ENCODE results near the gene RUNX1. TPM values are rescaled to one million over a fixed set of nuclear protein-coding genes. Genes with fewer than 3 reads are reported as not detected.
A peak's percentile ranks its signal among the peaks of the same experiment; 100 is the strongest.

Gene RUNX1
- total and polyA plus RNA-seq, 10 of the 15 experiments (the other 5 are each of a cell fraction or from before 2014, with no cell fraction given) = 0.90 to 15.2 (median 4.1) TPM

DNA sequence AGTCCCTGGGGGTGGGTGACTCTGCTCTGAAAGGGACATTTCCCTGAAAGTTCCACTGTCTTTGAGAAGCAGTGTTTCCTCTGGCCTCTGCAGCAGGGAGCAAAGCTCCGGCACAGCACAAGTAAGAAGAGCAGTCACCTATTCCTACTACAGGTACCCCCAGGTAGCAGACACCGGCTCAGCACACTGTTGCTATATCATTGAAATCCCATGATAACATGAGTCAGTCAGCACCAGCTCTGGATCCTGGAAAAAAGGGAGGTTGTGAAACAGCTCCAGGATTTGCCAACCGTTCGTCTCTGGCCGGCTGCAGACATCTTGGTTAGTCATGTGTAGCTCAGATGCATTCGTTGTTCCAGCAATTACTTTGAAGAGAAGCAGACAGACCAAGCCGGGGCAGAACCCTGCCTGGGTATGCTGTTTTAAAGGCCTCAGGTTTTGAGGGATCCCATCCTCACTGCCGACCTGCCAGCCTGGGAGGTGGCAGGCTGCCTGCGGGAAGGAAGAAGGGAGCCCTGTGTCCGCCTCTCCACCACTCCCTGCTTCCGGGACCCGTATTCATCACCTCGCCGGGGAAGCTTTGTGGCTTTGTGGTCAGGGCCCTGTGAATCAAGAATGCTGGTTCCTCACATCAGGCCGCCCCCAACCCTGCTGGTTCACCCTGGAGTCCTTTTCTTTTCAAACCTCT is 241.1 kb downstream of the RUNX1 start (continued):
- TF ChIP-seq ASH2L (IDR thresholded peaks at IDR 0.05; ENCODE audit: borderline replicate concordance, low read depth) = no peak
- TF ChIP-seq RCOR1 (conservative IDR thresholded peaks at IDR 0.05; ENCODE audit: low read depth, low read length) = no peak
- peak in 1 of 2 experiments; percentile 33; a peak in 2 of 4 replicates for TF ChIP-seq IKZF2 (IDR thresholded peaks at IDR 0.05)
- TF ChIP-seq MTA3 (IDR thresholded peaks at IDR 0.05; ENCODE audit: borderline replicate concordance, low read length) = no peak

DNA sequence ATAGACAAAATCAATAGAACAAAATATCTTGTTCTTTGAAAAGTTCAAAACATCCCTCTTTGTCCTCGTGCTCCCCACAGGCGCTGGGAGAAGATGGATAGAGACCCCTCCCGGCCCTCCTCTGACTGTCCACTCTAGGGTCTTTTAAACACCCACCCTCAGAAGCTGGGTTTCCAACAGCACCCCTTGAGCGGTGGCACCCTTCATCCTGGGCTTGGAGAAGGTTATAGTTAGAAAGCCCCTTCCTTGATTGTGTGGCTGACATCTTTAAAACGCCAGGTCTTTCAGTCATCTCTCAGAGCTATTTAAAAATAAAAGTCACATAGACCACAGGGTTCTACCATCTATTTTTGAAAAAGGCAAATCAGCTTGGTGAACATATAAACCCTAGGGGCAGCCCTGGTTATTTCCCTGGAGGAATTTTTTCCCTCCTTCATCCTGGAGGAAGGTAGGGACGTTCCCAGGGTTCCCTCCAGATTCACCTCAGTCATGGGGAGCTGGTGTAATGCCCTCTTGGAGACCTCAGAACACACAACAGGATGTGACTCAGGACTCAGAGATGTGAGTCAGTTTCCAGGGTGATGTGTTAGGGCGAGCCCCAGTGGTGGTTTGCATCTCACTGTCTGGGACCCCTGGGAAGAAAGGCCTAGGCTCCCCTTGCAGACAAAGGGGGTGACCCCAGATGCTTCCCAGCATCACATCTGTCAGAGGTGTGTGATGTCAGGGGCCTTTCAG is 241.8 kb downstream of the RUNX1 start:
- Histone ChIP-seq H3K27me3 (replicated peaks in 1 of 2; ENCODE audit: control insufficient read depth in 2 of 2, insufficient read depth in 2 of 2, low read length in 1 of 2) (no peaks in the 10 kb centered on the region), H4K20me1 (ENCODE audit: control insufficient read depth, insufficient read depth) (no peaks in the 10 kb centered on the region), H3K9me3 (replicated peaks; ENCODE audit: control insufficient read depth, insufficient read depth, low read length) (no peaks in the 10 kb centered on the region), H3K4me2 (ENCODE audit: control insufficient read depth, insufficient read depth) (no peak overlapping the region), H3K9ac (ENCODE audit: control insufficient read depth, insufficient read depth, low read length) (no peak overlapping the region), H3K79me2 (ENCODE audit: control insufficient read depth, insufficient read depth, low read length) (no peaks in the 10 kb centered on the region), H2AFZ (ENCODE audit: control insufficient read depth, low read depth, low read length) (no peak overlapping the region), H3K36me3 (ENCODE audit: control insufficient read depth in 2 of 2, insufficient read depth in 2 of 2, low read length in 1 of 2) (no peaks in the 10 kb centered on the region), H3K27ac (ENCODE audit: control insufficient read depth, insufficient read depth) (no peak overlapping the region), H3K4me3 (no peak overlapping the region), H3K4me1 (ENCODE audit: control insufficient read depth, insufficient read depth, low read length) (peaks cover 24% of the 10 kb centered on the region)
- SMC1A ChIA-PET (ENCODE audit: uncharacterized antibody, unreplicated experiment) = interaction anchor here (0.6 to 2.4 kb wide), 8 partner anchors 9 to 593 kb away, joined by 3 to 6 read pairs (median 3); no protein-coding TSS in a partner anchor
- WGBS (ENCODE audit: insufficient coverage, insufficient replicate concordance, low lambda C conversion rate, missing lambda C conversion rate) = 52% methylated on average over 7 of the region's 7 CpGs
- in situ Hi-C loops (cut with MboI) = no loop called here
- FAIRE-seq (no peak), ATAC-seq (peak; percentile 85), DNase-seq (ENCODE audit: low read depth, low spot score) (no peak)
- CTCF ChIA-PET = interaction anchor here (0.8 to 1.3 kb wide), 2 partner anchors 83 to 593 kb away, joined by 3 to 4 read pairs; no protein-coding TSS in a partner anchor
- no TSS peak for BruUV-seq (replicated peaks)
- RAD21 ChIA-PET (ENCODE audit: unreplicated experiment) = interaction anchor here (0.7 to 2.1 kb wide), 7 partner anchors 11 to 243 kb away, joined by 3 to 9 read pairs (median 3); no protein-coding TSS in a partner anchor
- intact Hi-C loops (cut with micrococcal nuclease; ENCODE audit: unreplicated experiment) = loop anchor here (5.0 kb wide), 1 partner anchor 60 kb away; no protein-coding TSS in a partner anchor
- POLR2A ChIA-PET = interaction anchor here (0.7 kb wide), 1 partner anchor 81 kb away, joined by 3 read pairs; no protein-coding TSS in a partner anchor
- TF ChIP-seq, protein P1, sequence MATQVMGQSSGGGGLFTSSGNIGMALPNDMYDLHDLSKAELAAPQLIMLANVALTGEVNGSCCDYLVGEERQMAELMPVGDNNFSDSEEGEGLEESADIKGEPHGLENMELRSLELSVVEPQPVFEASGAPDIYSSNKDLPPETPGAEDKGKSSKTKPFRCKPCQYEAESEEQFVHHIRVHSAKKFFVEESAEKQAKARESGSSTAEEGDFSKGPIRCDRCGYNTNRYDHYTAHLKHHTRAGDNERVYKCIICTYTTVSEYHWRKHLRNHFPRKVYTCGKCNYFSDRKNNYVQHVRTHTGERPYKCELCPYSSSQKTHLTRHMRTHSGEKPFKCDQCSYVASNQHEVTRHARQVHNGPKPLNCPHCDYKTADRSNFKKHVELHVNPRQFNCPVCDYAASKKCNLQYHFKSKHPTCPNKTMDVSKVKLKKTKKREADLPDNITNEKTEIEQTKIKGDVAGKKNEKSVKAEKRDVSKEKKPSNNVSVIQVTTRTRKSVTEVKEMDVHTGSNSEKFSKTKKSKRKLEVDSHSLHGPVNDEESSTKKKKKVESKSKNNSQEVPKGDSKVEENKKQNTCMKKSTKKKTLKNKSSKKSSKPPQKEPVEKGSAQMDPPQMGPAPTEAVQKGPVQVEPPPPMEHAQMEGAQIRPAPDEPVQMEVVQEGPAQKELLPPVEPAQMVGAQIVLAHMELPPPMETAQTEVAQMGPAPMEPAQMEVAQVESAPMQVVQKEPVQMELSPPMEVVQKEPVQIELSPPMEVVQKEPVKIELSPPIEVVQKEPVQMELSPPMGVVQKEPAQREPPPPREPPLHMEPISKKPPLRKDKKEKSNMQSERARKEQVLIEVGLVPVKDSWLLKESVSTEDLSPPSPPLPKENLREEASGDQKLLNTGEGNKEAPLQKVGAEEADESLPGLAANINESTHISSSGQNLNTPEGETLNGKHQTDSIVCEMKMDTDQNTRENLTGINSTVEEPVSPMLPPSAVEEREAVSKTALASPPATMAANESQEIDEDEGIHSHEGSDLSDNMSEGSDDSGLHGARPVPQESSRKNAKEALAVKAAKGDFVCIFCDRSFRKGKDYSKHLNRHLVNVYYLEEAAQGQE (IDR thresholded peaks at IDR 0.05; ENCODE audit: low read depth, low read length) = no peak
- TF ChIP-seq, protein P2, sequence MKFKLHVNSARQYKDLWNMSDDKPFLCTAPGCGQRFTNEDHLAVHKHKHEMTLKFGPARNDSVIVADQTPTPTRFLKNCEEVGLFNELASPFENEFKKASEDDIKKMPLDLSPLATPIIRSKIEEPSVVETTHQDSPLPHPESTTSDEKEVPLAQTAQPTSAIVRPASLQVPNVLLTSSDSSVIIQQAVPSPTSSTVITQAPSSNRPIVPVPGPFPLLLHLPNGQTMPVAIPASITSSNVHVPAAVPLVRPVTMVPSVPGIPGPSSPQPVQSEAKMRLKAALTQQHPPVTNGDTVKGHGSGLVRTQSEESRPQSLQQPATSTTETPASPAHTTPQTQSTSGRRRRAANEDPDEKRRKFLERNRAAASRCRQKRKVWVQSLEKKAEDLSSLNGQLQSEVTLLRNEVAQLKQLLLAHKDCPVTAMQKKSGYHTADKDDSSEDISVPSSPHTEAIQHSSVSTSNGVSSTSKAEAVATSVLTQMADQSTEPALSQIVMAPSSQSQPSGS (IDR thresholded peaks at IDR 0.05; ENCODE audit: low read length) = peak; percentile 44; the same call in 1 of the 2 replicates
- TF ChIP-seq EGR1 (IDR thresholded peaks at IDR 0.05; ENCODE audit: borderline replicate concordance in 1 of 2, low read depth in 2 of 2, low read length in 2 of 2) = no peak
- TF ChIP-seq ZSCAN29 (IDR thresholded peaks at IDR 0.05) = no peak
- TF ChIP-seq FOXM1 (IDR thresholded peaks at IDR 0.05; ENCODE audit: low read depth, low read length) = peak; percentile 68; the same call in 1 of the 2 replicates
- peak; percentile 41; the same call in 1 of the 2 replicates for TF ChIP-seq ATF7 (IDR thresholded peaks at IDR 0.05; ENCODE audit: low read depth)
- peak; percentile 43 for TF ChIP-seq MEF2B (IDR thresholded peaks at IDR 0.05; ENCODE audit: partially characterized antibody, poor library complexity, severe bottlenecking)
- peak; percentile 67 for TF ChIP-seq CREM (IDR thresholded peaks at IDR 0.05; ENCODE audit: low read depth)
- TF ChIP-seq EED (IDR thresholded peaks at IDR 0.05; ENCODE audit: low read depth) = peak; percentile 96
- TF ChIP-seq, protein P3, sequence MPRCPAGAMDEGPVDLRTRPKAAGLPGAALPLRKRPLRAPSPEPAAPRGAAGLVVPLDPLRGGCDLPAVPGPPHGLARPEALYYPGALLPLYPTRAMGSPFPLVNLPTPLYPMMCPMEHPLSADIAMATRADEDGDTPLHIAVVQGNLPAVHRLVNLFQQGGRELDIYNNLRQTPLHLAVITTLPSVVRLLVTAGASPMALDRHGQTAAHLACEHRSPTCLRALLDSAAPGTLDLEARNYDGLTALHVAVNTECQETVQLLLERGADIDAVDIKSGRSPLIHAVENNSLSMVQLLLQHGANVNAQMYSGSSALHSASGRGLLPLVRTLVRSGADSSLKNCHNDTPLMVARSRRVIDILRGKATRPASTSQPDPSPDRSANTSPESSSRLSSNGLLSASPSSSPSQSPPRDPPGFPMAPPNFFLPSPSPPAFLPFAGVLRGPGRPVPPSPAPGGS (IDR thresholded peaks at IDR 0.05; ENCODE audit: borderline replicate concordance, insufficient read depth, low read depth, low read length, poor library complexity, severe bottlenecking) = peak; percentile 47

Data from GM12878 (cell line).